CD14-positive monocyte (primary cell): ENCODE data around the gene SUPT20HL1. TPM values are rescaled to one million over a fixed set of nuclear protein-coding genes. Genes with fewer than 3 reads are reported as not detected.

Source experiments
- DNase-seq, 3 donors: peaks; one replicate each; pipeline ENCODE4 v3.0.0-alpha.2; 2011 to 2022
- H2AFZ ChIP-seq: 2 replicates; pipeline ENCODE4 v1.6.0; 2012; ENCODE audit warnings: mild to moderate bottlenecking, low read depth, low read length, inconsistent platforms; ENCODE audit not compliant: insufficient read depth, poor library complexity, severe bottlenecking
- H3K27ac ChIP-seq, 2 donors: 1 replicate in 1 of 2; 2 replicates in 1 of 2; pipeline ENCODE4 v1.5.1; 2012 to 2013; ENCODE audit warnings: low read length in 2 of 2, control low read depth in 1 of 2, inconsistent platforms in 1 of 2, low read depth in 1 of 2, mild to moderate bottlenecking in 1 of 2
- H3K27me3 ChIP-seq, 2 donors: one replicate each; pipeline versions ENCODE4 v1.6.0 to v1.6.1; 2011 to 2013; ENCODE audit warnings: low read length in 2 of 2; ENCODE audit not compliant: control insufficient read depth in 2 of 2, insufficient read depth in 2 of 2
- H3K36me3 ChIP-seq, 2 donors: replicated peaks in 1 of 2; 1 replicate in 1 of 2; 2 replicates in 1 of 2; pipeline versions ENCODE4 v1.5.1 to v1.6.1; 2012 to 2013; ENCODE audit warnings: low read length in 2 of 2, control low read depth in 1 of 2, inconsistent platforms in 1 of 2, mild to moderate bottlenecking in 1 of 2; ENCODE audit not compliant: insufficient read depth in 2 of 2, control insufficient read depth in 1 of 2
- H3K4me1 ChIP-seq, 2 donors: 1 replicate in 1 of 2; 2 replicates in 1 of 2; pipeline versions ENCODE4 v1.5.1 to v1.6.1; 2012 to 2013; ENCODE audit warnings: low read length in 2 of 2, control low read depth in 1 of 2, inconsistent platforms in 1 of 2, mild to moderate bottlenecking in 1 of 2, moderate library complexity in 1 of 2; ENCODE audit not compliant: insufficient read depth in 2 of 2, control insufficient read depth in 1 of 2
- H3K4me2 ChIP-seq: replicated peaks from 2 replicates; pipeline ENCODE3; 2012; ENCODE audit warnings: low read length, moderate library complexity, mild to moderate bottlenecking; ENCODE audit not compliant: poor library complexity, severe bottlenecking; ENCODE audit errors: extremely low read depth
- H3K4me3 ChIP-seq, 3 experiments: fragments of 200-600 bp in 1 of 3; sonication (generic) in 1 of 3; replicated peaks in 1 of 3; 1 replicate in 2 of 3; 2 replicates in 1 of 3; pipeline ENCODE4 v1.5.1; 2011 to 2013; ENCODE audit warnings: low read length in 3 of 3, mild to moderate bottlenecking in 3 of 3, control low read depth in 2 of 3, low read depth in 2 of 3, inconsistent platforms in 1 of 3, moderate library complexity in 1 of 3
- H3K79me2 ChIP-seq: 2 replicates; pipeline ENCODE4 v1.6.0; 2012; ENCODE audit warnings: mild to moderate bottlenecking, control low read depth, inconsistent platforms, low read length, moderate library complexity; ENCODE audit not compliant: insufficient read depth
- H3K9ac ChIP-seq: 2 replicates; pipeline ENCODE4 v1.6.0; 2017; ENCODE audit warnings: low read length, mild to moderate bottlenecking; ENCODE audit not compliant: insufficient read depth, poor library complexity, severe bottlenecking
- H3K9me3 ChIP-seq, 2 donors: replicated peaks in 1 of 2; 1 replicate in 1 of 2; 2 replicates in 1 of 2; pipeline versions ENCODE4 v1.5.1 to v1.6.1; 2012 to 2013; ENCODE audit warnings: low read length in 2 of 2, control low read depth in 1 of 2; ENCODE audit not compliant: control insufficient read depth in 1 of 2, insufficient read depth in 1 of 2
- H4K20me1 ChIP-seq: 2 replicates; pipeline ENCODE4 v1.6.0; 2012; ENCODE audit warnings: mild to moderate bottlenecking, low read length, control low read depth, moderate library complexity; ENCODE audit not compliant: insufficient read depth
- H3K27ac Mint-ChIP-seq, 7 donors: one replicate each; pipeline ENCODE4 v1.8.0; 2020; ENCODE audit warnings: mild to moderate bottlenecking in 7 of 7, mixed read lengths in 7 of 7, moderate library complexity in 6 of 7, inconsistent platforms in 2 of 7
- H3K27me3 Mint-ChIP-seq, 3 donors: one replicate each; pipeline ENCODE4 v1.8.0; 2021 to 2022; ENCODE audit warnings: low read depth in 3 of 3, mild to moderate bottlenecking in 3 of 3, mixed read lengths in 3 of 3, moderate library complexity in 3 of 3, inconsistent platforms in 1 of 3
- H3K36me3 Mint-ChIP-seq, 2 donors: one replicate each; pipeline ENCODE4 v1.8.0; 2020; ENCODE audit warnings: mixed read lengths in 2 of 2, inconsistent platforms in 1 of 2, mild to moderate bottlenecking in 1 of 2
- H3K4me1 Mint-ChIP-seq: one replicate; pipeline ENCODE4 v1.8.0; 2020; ENCODE audit warnings: mild to moderate bottlenecking, mixed read lengths
- H3K4me3 Mint-ChIP-seq, 2 donors: one replicate each; pipeline ENCODE4 v1.8.0; 2020; ENCODE audit warnings: mild to moderate bottlenecking in 2 of 2, mixed read lengths in 2 of 2, moderate library complexity in 1 of 2
- H3K9me3 Mint-ChIP-seq, 7 donors: one replicate each; pipeline ENCODE4 v1.8.0; 2020 to 2022; ENCODE audit warnings: mixed read lengths in 7 of 7, mild to moderate bottlenecking in 6 of 7, moderate library complexity in 6 of 7, inconsistent platforms in 2 of 7
- WGBS: methylation state at CpG from one replicate; pipeline ENCODE4 v1.1.5; 2013; ENCODE audit warnings: missing lambda C conversion rate; ENCODE audit not compliant: insufficient coverage; 5-methylcytosine and 5-hydroxymethylcytosine counted together
- intact Hi-C, 2 donors: fragments of 100-400 bp; cut with micrococcal nuclease; formaldehyde crosslinking; loops; one replicate each; pipeline versions ENCODE4 v1.15.0 to v1.15.1; 2023
- polyA plus RNA-seq, 3 donors: library from polyadenylated mRNA; depleted of rRNA in 1 of 3; unstranded in 2 of 3; stranded (reverse) in 1 of 3; fragments of 300-500 nt in 2 of 3; fragments of >200 nt in 1 of 3; fragmentation: Illumina TruSeq in 2 of 3; gene quantifications; 1 replicate in 2 of 3; 2 replicates in 1 of 3; pipeline ENCODE4 v1.2.3, GENCODE V29; 2012 to 2021
- TF ChIP-seq, protein P1 (sequence below): fragments of 200-600 bp; IDR thresholded peaks from one replicate; pipeline ENCODE4 v1.8.0; 2022; ENCODE audit warnings: antibody characterized with exemption, mild to moderate bottlenecking

The SUPT20HL1 gene
- polyA plus RNA-seq, 3 donors: not detected

- no peaks in the 10 kb centered on the region for H4K20me1 ChIP-seq
- no peak overlapping the region for H2AFZ ChIP-seq
- Mint-ChIP-seq H3K36me3 (no peaks in the 10 kb centered on the region), H3K27me3 (peaks cover 0 to 21% (median 0%) of the 10 kb centered on the region in 3 donors), H3K4me1 (peaks cover 5% of the 10 kb centered on the region), H3K27ac (no peak overlapping the region), H3K9me3 (no peaks in the 10 kb centered on the region), H3K4me3 (no peak overlapping the region)
- DNase-seq: peak; percentile 36 to 61 (median 58)
- TF ChIP-seq, protein P1, sequence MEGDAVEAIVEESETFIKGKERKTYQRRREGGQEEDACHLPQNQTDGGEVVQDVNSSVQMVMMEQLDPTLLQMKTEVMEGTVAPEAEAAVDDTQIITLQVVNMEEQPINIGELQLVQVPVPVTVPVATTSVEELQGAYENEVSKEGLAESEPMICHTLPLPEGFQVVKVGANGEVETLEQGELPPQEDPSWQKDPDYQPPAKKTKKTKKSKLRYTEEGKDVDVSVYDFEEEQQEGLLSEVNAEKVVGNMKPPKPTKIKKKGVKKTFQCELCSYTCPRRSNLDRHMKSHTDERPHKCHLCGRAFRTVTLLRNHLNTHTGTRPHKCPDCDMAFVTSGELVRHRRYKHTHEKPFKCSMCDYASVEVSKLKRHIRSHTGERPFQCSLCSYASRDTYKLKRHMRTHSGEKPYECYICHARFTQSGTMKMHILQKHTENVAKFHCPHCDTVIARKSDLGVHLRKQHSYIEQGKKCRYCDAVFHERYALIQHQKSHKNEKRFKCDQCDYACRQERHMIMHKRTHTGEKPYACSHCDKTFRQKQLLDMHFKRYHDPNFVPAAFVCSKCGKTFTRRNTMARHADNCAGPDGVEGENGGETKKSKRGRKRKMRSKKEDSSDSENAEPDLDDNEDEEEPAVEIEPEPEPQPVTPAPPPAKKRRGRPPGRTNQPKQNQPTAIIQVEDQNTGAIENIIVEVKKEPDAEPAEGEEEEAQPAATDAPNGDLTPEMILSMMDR: peak; percentile 72
- no peak overlapping the region for H3K27ac ChIP-seq
- H3K27me3 ChIP-seq: peaks cover 0 to 2% of the 10 kb centered on the region in 2 donors
- WGBS: no CpG with 5 or more reads among the region's 4 CpGs
- intact Hi-C loops: loop anchor here (2.0 to 5.0 kb wide), 2 partner anchors 102 to 103 kb away; no protein-coding TSS in a partner anchor
- no peak overlapping the region for H3K9ac ChIP-seq
- H3K79me2 ChIP-seq: no peaks in the 10 kb centered on the region
- H3K36me3 ChIP-seq: no peaks in the 10 kb centered on the region
- H3K4me3 ChIP-seq: no peak overlapping the region
- no peaks in the 10 kb centered on the region for H3K9me3 ChIP-seq
- no peaks in the 10 kb centered on the region for H3K4me1 ChIP-seq
- H3K4me2 ChIP-seq: no peak overlapping the region
Observed at GRCh38 chrX:24395775-24396174, 35.3 kb downstream of the SUPT20HL1 start.

DNA sequence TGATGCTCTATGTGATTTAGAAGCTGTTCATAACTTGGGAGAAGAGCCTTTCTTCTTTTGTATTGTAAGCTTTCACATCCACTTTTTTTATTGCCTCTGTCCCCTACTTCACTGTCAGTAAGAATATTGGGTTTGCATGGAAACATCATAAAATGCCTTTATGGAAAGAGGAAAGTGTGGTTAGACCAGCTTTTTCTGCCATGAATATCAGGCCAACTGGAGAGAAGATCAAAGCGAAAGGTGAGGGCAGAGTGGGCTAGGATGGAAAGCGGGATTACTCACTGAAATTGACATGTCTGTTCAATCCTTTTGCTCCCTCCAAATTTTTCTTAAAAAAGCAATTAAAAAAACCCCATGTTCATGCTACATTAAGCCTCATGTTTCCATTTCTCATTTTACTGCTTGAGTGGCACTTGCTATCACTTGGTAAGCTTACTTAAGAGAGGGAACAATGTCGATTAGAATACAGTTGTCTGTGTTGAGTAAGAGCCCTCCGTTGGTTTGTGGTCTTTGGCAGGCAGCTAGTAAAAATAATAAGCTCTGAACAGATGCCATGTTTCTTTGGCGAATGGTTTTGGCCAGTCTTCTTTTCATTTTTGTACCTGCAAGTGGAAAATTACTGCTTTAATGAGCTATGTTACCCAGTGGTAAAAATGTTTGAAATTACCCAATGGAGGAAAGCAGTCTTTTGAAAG, 35.9 kb downstream of the SUPT20HL1 start:
- H3K9me3 ChIP-seq: no peaks in the 10 kb centered on the region
- no peak overlapping the region for H3K9ac ChIP-seq
- Mint-ChIP-seq H3K4me3 (no peak overlapping the region), H3K9me3 (no peaks in the 10 kb centered on the region), H3K4me1 (peaks cover 5% of the 10 kb centered on the region), H3K36me3 (no peaks in the 10 kb centered on the region), H3K27me3 (peaks cover 0 to 23% (median 0%) of the 10 kb centered on the region in 3 donors), H3K27ac (no peak overlapping the region)
- no peak overlapping the region for H3K27ac ChIP-seq
- intact Hi-C loops: loop anchor here (2.0 to 5.0 kb wide), 2 partner anchors 101 to 102 kb away; no protein-coding TSS in a partner anchor
- H3K4me3 ChIP-seq: no peak overlapping the region
- no peaks in the 10 kb centered on the region for H3K36me3 ChIP-seq
- no peaks in the 10 kb centered on the region for H3K4me1 ChIP-seq
- H2AFZ ChIP-seq: no peak overlapping the region
- H4K20me1 ChIP-seq: no peaks in the 10 kb centered on the region
- TF ChIP-seq, protein P1: no peak
- DNase-seq: no peak
- no peak overlapping the region for H3K4me2 ChIP-seq
- H3K27me3 ChIP-seq: peaks cover 0 to 2% of the 10 kb centered on the region in 2 donors
- WGBS: 0% methylated on average over 1 of the region's 5 CpGs
- no peaks in the 10 kb centered on the region for H3K79me2 ChIP-seq
